Hematopoietic multipotent progenitor cell treated with erythropoietin and hydrocortisone succinate and interleukin-3 and kit ligand, for 4 days (in vitro differentiated cells): Measurements from ENCODE around the gene GREB1.

ENCODE experiments used
- DNase-seq: peaks from one replicate; pipeline ENCODE4 v3.0.0-alpha.2; 2015

The GREB1 gene

DNA sequence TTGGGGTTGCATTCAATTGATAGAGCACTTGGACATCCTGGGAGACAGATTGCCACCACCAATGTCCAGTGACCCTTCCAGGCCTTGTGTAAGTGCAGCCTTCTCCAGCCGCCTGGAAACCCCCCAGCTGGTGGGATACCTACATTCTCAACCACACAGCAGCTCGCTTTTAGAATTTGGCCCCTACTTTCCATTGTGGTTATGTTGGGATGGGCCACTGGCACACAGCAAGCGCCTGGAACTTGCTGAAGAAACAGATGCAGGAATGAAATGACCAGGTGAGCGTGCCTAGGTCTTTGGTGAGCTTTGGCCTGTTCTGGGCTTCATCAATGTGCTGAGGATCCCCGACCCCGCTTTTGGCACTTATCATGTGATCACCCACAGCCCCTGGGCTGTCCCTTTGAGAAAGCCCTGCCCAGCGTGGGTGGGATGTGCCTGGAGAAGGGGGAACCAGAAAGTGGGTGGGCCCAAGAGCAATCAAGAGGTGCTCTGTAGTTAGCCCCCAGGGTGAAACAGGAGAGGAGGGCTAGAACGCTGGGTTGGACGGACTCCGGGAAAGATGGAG lies 152.1 kb downstream of the GREB1 start:
- no peak for DNase-seq

DNA sequence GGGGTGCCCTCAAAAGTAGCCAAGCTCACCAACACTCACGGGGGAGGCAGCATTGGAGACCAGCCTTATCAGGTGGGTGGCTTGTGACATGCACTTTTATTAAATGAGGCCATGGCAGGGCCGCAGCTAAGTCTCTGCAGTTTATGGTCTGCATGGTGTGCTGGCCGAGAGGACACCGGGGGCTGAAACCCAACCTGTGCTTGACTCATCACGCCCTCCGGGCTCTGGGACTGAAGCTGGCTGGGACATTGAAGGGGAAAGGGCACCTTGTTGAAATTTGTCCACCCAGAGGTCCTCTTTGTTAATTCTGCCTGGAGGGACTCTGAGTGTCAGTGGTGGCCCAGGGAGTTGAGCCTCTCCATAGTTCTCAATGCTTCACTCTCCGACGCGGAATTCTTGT lies 153.9 kb downstream of the GREB1 start:
- no peak for DNase-seq

GRCh38 chr2:11688222-11689069 lies 154.6 kb downstream of the GREB1 start:
- DNase-seq, result peak; percentile 97

DNA sequence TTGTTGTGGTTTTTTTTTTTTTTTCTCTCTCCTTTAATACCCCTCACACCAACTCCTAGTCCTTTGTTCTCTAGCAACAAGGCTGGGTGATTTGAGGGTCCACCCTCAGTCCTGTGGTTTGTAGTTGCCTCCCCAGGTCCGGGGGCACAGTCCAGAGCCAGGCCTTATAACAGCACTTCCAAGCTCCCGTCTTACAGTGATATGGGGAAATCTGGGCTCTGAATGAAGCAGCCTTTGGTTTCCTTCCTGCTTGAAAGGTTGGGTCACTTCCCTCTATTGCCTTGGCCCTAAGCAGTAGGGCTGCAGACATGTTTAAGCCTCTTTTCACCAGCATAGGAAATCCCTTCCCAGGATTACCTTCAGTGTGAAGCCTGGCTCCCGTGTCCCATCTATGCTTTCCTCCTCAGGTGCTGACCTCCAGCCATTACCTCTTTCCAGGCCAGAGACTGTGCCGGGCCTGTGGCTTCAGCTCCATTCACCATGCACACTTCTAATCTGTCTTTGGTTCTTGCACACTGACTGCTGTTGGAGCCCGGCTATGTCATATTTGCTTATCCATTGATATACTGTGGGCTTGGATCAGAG lies 157.3 kb downstream of the GREB1 start:
- DNase-seq, result no peak
